ENCODE results near the gene EXOC7. TPM values are rescaled to one million over a fixed set of nuclear protein-coding genes. Genes with fewer than 3 reads are reported as not detected.

Gene EXOC7
- total RNA-seq, 1 experiment from 2014 or later = 160 TPM

GRCh38 chr17:76150712-76151622 lies 47.4 kb upstream of the EXOC7 start:
- WGBS (ENCODE audit: extremely low coverage, insufficient read length, low lambda C conversion rate) = no CpG with 5 or more reads among the region's 23 CpGs

More at GRCh38 chr17:76150712-76151622, 47.4 kb upstream of the EXOC7 start:
- Histone ChIP-seq H3K56ac (ENCODE audit: insufficient read length, low read depth, low read length) (no peak overlapping the region), H2BK12ac (ENCODE audit: insufficient read length, low read depth, low read length) (no peak overlapping the region), H4K8ac (replicated peaks; ENCODE audit: insufficient read length, low read depth, low read length) (no peak overlapping the region), H3K18ac (ENCODE audit: insufficient read length, low read depth, low read length) (no peak overlapping the region), H3K4ac (ENCODE audit: low read depth, low read length) (no peak overlapping the region), H3K27me3 (ENCODE audit: insufficient read depth, low read length) (no peaks in the 10 kb centered on the region), H2AFZ (ENCODE audit: low read length) (no peak overlapping the region), H3K79me1 (ENCODE audit: insufficient read depth, low read depth, low read length, poor library complexity, severe bottlenecking) (no peaks in the 10 kb centered on the region), H3K23ac (ENCODE audit: insufficient read length, low read depth, low read length) (no peak overlapping the region), H3K4me2 (ENCODE audit: insufficient read depth, insufficient read length, low read length) (no peak overlapping the region), H3K4me1 (ENCODE audit: insufficient read depth, low read length) (peaks cover 4% of the 10 kb centered on the region; the same call in 1 of the 2 replicates), H3K23me2 (ENCODE audit: insufficient read length, low read depth, low read length, poor library complexity, severe bottlenecking) (no peaks in the 10 kb centered on the region), H2BK5ac (ENCODE audit: insufficient read length, low read length) (no peak overlapping the region), H2AK5ac (ENCODE audit: insufficient read length, low read length) (no peak overlapping the region), H4K20me1 (ENCODE audit: control insufficient read depth, insufficient read depth, insufficient read length) (no peaks in the 10 kb centered on the region), H2BK15ac (ENCODE audit: low read depth, low read length) (no peak overlapping the region), H3K14ac (ENCODE audit: insufficient read depth, low read length) (no peak overlapping the region), H3K9ac (ENCODE audit: extremely low read depth, insufficient read length, low read length) (no peak overlapping the region), H3K9me3 (ENCODE audit: control insufficient read depth, low read depth, low read length) (no peaks in the 10 kb centered on the region), H2BK120ac (ENCODE audit: low read depth, low read length, poor library complexity, severe bottlenecking) (no peak overlapping the region), H4K91ac (ENCODE audit: insufficient read length, low read depth, low read length) (no peak overlapping the region), H3K79me2 (ENCODE audit: insufficient read depth, low read length) (no peaks in the 10 kb centered on the region), H3T11ph (ENCODE audit: low read length) (no peak overlapping the region), H3K27ac (ENCODE audit: insufficient read length, low read depth, low read length) (no peak overlapping the region), H4K5ac (ENCODE audit: insufficient read length, low read depth, low read length) (no peak overlapping the region), H2BK20ac (ENCODE audit: low read depth, low read length, poor library complexity, severe bottlenecking) (no peak overlapping the region)
- Mint-ChIP-seq H3K9me3 (no peaks in the 10 kb centered on the region), H3K27me3 (ENCODE audit: low read depth) (peaks cover 2% of the 10 kb centered on the region), H3K36me3 (ENCODE audit: insufficient read depth in 1 of 3, low read depth in 3 of 3) (no peaks in the 10 kb centered on the region; a peak in 1 of 7 replicates), H3K4me3 (no peak overlapping the region), H3K27ac (no peak overlapping the region), H3K4me1 (peaks cover 25 to 28% of the 10 kb centered on the region in 2 experiments)
- DNase-seq = peak; percentile 22
- TF ChIP-seq, protein P1, sequence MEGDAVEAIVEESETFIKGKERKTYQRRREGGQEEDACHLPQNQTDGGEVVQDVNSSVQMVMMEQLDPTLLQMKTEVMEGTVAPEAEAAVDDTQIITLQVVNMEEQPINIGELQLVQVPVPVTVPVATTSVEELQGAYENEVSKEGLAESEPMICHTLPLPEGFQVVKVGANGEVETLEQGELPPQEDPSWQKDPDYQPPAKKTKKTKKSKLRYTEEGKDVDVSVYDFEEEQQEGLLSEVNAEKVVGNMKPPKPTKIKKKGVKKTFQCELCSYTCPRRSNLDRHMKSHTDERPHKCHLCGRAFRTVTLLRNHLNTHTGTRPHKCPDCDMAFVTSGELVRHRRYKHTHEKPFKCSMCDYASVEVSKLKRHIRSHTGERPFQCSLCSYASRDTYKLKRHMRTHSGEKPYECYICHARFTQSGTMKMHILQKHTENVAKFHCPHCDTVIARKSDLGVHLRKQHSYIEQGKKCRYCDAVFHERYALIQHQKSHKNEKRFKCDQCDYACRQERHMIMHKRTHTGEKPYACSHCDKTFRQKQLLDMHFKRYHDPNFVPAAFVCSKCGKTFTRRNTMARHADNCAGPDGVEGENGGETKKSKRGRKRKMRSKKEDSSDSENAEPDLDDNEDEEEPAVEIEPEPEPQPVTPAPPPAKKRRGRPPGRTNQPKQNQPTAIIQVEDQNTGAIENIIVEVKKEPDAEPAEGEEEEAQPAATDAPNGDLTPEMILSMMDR (conservative IDR thresholded peaks at IDR 0.05) = no peak
